Stimulated activated CD4-positive, alpha-beta T cell treated with anti-CD3 and anti-CD28 coated beads, TNF-alpha, amount 100 ng/mL, for 48 hours (primary cell): Measurements from ENCODE around the gene HDAC9.

Experiments
- DNase-seq, 3 donors: peaks; one replicate each; pipeline ENCODE4 v3.0.0-alpha.2; 2020; ENCODE audit warnings: low read depth in 3 of 3

HDAC9 gene

DNA sequence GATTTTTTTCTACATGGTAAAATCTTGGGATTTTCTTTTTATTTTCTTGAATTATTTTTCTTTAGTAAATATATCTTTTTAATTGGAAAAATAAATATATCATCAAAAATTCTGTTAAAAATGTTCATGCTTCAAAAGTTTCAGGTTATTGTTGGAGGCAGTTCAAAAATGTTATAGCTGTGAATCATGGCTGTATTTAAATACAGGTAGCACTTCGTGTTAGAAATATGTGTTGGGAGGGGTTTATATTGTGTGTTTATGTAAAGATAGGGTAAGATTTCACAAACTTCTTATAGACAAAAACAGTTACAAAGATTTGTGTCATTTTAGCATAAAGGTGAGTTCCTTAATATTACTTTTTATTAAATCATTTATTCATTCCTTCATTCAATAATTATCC is 60.4 kb downstream of the HDAC9 start:
- DNase-seq, result no peak

DNA sequence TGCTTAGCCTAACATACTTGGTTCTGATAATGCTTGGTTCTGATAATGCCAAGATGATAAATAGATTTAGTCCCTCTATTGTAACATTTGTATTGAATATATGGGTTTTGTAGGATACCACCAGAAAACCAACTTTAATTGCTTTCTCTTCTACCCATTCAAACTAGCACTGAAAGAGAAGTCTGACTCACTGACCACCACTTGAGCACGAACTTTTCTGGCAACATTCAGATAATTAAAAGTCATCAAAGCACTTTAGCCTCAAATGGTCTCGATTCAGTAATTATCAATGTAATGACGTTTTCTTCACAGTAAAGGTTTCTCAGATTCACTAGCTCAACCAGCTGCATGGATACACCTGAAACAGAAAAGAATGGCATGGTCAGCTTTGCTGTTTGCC is 63.0 kb downstream of the HDAC9 start:
- DNase-seq, result no peak

DNA sequence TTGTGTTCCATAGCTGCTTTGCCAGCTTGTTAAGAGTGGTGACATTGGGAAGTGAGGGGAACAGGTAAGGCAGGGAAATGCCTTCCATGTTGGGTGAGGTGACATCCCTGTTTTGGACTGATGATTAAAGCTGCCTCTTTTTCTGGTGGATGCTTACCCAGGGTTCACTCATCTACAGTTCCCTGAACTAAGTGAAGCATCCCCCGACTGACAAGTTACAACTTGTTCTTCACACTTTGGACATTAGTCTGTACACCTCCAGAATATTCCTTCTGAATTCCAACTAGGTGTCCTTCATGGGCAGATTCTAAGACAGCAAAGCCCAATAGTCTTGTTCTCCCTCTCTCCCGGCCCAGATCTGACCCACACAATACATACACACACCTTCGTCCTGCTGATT is 63.4 kb downstream of the HDAC9 start:
- DNase-seq, result no peak

DNA sequence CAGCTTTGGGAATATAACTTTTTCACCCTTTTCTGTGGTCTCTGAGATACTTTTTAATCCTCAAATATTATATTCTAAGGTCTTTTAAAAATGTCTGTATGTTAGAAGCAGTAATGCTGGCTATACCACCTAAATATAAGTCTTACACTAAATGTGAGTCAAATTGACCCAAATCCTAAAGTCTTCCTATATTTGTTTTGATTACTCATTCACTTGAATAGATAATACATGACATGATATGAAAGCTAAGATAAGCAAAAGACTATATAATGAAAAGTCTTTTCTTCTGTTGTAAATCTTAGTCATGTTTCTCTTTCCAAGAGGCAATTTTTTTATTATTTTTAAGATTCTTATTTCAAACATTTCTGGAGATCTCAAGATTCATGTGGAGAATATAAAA is 64.2 kb downstream of the HDAC9 start:
- no peak for DNase-seq

DNA sequence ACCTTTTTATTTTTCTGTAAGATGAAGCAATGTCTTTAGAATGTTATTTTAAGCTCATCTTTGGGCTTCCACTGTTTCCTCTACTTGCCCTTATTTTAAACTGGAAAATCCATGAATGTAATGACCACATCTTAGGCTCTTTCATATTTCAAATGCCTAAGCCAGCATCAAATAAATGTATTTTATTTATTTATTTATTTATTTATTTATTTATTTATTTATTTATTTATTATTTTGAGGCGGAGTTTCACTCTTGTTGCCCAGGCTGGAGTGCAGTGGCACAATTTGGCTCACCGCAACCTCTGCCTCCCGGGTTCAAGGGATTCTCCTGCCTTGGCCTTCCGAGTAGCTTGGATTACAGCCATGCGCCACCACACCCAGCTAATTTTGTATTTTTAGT is 69.2 kb downstream of the HDAC9 start:
- no peak for DNase-seq

DNA sequence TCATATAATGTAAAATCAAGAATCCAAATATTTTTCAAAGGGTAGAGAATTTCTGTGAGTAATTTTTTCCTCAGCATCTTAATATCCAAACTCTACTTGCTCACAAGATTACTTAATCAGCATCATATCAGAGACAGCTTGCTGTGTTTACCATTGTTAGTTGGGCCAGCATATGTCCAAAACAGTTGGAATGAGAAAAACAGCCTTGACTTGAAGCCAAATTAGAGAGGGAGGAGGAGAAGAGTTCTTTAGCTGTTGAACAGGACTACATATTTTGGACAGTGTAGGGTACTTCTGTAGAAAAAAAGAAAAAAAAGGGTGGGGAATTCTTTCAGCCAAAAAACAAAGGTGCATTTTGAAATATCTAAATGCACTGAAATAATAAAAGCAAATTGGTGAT is 69.8 kb downstream of the HDAC9 start:
- DNase-seq, result no peak

DNA sequence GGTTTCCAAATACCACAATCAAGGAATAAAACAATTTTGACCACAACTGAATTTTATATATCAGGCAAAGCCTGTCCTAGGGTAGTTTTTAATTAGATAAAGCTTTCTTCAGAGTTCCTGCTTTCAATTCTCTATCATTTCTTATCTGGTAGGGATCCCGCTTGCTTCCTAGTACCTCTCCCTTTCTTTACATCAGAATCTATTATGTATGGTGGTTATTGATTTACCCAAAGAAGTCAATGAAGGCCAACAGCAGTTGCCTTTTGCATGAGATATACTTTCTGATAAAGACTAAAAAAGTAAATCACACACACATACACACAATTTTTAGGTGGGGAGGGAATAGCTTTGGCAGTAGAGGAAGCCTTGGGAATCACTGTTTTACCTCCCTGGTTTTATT is 70.7 kb downstream of the HDAC9 start:
- DNase-seq, result no peak

DNA sequence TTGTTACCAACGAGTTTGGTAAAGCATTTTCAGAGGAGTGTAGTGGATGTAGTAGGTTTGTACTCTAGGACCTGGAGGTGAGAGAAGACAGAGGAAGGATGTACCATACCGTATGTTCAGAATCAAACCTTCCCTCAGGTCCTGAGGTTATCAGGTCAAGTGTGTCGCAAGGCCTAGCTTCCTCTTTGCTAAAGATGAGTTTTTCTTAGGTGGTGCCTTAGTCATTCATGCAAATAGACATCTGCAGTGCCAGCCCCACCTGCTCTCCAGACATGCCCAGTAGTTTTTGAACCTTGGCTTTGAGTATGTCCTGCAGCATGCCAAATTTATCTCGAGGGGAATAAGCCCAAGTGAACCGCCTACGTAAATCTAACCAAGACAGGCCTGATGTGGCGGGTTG is 71.3 kb downstream of the HDAC9 start:
- DNase-seq, result no peak

DNA sequence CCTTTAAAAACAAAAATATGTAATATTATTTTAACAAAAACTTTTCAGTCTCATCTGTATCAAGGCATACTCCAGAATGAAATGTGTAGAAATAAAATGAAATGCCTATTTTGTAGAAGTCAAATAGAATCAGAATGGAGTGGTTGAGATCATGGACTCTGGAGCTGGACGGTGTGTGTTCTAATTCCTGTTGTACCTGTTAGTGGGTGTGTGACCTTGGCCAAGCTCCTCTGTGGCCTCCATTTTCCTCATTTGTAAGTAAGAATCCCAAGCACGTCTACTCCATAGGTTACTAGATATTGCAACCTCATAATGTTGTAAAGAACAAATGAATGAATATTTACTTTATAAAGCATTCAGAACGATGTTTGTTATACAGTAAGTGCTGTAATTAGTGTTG is 74.9 kb downstream of the HDAC9 start:
- no peak for DNase-seq

DNA sequence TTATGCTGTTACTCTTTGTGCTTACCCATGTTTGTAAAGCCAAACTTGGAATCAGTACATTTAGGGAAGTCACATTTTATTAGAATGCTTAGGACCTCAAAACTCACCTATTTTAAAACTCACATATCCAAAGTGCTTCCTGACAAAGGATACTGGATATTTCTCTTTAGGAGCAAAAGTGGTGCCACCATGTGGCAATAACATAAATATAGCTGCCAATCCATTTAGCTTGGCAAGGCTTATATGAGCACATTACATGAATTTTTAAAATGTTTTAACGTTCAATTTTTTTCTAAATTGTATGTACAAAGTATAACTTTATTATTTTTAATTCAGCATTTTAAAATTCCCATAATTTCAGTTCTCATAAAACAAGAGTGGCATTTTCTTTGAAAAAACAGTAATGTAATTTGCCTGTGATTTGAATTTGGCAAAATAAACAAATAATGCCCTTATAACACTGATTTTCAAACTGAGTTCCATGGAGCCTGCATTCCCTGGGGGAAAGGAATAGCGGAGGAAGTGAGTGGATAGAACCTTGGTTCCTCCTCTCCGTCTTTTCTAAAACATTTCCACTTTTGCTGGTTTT is 75.4 kb downstream of the HDAC9 start:
- no peak for DNase-seq

DNA sequence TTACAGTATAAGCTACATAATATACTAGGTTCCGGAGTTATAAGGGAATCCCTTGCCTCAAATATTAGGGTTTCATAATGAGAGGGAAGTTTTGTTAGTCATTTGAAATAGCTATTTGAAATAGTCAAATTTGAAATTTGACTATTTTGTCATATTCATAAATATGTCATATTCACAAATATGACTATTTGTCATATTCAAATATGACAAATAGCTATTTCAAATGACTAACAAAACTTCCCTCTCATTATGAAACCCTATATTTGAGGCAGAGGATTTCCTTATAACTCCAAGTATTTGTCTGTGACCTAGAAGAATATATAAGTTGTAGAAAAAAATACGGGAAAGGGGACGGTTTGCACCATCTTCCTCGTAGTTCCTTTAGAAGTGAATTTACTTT is 76.6 kb downstream of the HDAC9 start:
- DNase-seq, result no peak

DNA sequence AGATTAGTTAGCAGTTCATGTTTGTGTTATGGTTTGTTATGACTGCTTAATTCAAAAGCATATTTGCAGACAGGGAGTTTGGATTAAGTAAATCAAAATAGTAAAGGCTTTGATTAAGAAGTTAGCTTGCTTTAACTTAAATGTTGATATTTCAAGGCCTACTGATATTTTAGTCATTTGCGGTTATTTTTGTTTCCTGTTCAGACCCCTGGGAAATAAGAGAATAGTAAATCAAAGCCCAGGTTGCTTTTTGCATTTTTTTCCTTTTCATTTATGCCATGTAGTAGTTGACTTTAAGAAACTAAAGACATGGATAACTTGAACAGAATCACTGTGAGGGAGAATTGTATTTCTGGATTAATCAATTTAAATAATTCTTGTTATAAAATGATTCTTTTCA is 77.3 kb downstream of the HDAC9 start:
- DNase-seq, result no peak

DNA sequence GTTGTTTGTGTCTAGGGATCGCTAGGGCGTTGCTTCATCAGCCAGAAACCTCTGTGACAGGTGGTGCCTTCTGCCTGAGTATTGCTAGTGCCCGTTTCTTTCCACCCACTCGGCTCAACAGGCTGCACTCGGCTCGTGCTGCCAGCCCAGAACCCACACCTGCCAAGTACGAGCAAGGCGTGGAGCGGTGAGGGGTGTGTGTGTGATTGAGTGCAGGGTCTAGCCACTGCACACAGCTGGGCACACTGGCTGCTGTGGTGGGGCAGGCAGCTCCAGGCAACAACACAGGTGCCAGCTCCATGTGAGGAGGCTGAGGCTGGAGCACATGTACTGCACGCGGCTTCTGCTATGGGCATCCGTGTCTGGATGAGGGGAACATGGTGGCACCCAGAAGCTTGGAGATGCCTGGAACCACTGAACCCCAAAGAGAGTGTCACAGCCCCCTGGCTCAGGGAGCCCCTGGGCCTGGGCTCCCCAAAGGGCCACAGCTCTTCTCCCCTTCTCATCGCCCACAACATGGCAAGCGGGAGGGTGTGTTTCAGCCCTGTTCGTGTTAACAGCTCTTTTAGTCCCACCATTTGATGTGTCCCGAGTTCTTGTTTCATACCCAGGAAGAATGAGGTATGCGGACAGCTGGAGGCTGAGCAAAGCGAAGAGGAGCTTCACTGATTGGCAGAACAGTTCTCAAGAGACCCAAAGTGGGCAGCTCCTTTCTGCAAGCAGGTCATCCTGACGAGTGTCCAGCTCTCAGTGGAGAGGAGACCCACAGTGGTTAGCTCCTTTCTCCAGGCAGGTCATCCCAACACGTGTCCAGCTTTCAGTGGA is 78.1 kb downstream of the HDAC9 start:
- DNase-seq, result no peak

DNA sequence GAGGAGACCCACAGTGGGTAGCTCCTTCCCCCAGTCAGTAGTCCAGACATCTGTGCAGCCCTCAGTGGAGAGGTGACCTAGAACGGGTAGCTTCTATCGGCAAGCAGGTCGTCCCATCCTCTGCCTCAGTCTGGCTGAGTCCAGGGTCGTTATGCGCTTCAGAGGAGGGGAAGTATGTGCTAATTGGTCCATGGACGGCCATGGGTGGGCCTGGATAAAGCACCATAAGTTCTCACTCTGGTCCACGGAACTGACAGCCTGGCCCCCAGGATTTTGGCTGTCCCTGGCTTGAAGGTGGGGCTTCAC is 78.6 kb downstream of the HDAC9 start:
- DNase-seq, result no peak

DNA sequence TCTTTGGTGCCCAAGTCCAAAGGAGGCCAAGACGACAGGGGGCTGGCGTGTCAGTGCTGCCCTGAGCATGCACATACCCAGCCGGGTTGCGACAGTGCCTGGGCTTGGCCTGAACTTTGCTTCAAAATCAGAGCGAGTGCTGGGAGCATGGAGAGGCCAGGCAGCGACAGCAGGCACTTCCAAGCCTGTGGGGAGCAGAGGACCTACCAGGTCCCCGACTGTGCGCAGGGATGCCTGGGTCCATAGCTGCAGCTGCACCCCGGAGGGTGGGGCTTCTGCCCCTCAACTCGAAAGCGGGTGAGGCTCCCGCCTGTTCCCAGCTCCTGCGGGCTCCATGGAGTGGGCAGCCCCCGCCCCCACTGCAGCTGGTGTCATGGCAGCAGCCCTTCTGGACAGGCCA is 79.1 kb downstream of the HDAC9 start:
- no peak for DNase-seq

DNA sequence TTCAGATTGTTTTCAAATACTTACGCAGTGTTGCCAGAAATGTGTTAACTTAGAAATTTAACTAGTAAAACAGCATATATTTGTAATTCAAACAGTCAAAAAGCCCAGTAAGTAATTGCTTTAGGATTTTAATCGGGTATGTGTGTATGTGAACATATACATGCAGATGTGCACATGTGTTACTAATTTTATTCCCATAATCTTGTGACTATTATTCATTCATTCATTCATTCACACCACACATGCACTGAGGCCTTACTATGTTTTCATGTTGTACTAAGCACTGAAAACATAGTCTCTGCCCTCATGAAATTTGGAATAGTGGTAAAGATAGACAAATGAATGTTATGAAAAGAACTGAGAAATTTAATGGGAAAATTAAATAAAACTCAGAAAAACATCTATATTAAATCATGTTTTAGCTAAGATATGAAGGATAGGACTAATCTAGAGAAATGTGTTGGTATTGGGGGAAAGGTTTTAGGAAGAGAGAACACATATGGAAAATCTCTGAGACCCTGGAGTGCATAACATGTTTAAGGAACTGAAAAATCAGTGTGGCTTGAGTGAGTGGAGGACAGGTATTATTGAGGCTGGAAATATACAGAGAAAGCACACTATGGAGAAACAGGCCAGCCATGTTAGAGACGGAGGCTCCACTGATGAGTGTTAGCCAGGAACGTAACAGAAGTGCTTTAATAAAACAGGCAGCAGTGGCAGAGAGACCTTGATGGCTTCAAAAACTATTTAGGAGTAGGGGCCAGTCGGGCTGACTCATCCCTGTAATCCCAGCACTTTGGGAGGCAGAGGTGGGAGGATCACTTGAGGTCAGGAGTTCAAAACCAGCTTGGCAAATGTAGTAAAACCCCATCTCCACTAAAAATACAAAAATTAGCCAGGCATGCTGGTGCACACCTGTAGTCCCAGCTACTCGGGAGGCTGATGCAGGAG is 80.3 kb downstream of the HDAC9 start:
- no peak for DNase-seq

DNA sequence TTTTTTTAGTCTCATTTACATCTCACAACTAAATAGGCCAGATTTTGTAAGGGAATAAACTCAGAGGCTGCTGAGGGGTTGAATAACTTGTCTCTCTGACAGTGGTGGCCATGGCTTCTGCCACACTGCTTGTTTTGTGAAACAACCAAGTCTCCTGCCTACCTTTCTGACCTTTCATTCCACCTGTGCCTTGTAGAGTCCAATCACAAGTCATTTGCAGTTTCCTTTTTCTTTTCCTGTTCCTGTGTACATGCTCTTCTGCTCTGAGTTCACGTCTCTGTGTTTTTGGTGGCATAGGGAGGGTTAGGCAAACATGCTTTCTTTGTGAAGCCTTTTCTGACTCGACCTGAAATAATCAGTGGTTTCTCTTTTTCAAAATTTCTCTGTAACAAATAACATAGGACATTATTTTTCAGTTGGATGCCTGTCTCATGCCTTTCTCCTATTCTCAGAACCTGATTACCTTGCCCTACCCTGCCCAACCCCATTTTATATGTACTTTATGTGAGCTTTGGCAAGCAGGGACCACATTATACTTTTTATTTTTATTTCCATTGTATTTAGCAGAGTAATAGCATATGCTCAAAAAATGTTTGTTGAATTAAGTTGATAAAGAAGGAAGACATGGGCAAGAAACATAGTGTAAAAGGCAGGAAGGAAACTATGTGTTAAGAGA is 81.7 kb downstream of the HDAC9 start:
- DNase-seq, result no peak

DNA sequence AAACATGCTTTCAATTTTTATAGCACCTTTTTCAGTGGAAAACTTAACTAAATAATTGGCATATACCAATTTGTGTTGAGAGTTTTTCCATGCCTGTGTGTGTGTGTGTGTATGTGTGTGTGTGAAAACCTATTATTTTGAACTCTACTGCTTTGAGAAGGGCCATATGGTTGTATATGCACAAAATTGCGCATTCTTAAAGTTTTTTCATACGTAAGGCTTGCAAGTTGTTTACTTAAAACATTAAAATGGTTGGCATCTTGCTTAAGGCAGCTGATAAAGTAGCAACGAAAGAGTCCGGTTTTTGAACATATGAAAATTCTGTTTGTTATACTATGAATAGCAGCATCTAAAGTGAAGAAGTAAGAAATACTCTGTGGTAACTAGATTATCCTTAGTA is 84.1 kb downstream of the HDAC9 start:
- no peak for DNase-seq

DNA sequence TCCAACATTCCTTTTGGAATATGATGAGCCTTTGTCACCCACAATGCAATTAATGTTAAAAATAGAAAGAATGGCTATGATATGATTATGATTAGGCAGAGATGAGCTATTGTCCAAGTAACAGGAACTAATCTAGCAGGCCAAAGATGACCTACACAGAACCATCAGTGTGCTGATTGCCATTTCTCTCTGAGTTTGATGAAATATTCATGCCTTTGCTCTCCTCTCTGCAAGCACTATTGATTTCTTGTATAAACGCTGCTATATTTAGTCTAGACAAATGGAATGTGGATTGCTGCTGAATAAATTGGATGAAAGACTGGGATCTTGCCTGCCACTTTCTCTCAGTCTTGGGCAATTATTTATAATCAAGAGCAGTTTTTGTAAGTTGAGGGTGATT is 85.4 kb downstream of the HDAC9 start:
- DNase-seq, result no peak

DNA sequence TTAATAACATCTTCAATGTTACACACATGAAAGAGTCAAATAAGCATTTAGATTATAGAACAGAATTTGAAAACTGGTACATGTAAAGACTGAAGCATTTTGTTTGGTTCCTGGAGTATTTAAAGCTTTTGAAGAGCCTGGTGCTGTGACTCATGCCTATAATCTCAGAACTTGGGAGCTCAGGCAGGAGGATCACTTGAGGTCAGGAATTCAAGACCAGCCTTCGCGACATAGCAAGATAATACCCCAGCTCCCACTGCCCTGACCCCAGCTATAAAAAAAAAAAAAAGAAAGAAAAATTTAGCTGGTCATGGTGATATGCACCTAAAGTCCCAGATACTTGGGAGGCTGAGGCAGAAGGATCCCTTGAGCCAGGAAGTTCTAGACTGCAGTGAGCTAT is 87.8 kb downstream of the HDAC9 start:
- DNase-seq, result no peak

DNA sequence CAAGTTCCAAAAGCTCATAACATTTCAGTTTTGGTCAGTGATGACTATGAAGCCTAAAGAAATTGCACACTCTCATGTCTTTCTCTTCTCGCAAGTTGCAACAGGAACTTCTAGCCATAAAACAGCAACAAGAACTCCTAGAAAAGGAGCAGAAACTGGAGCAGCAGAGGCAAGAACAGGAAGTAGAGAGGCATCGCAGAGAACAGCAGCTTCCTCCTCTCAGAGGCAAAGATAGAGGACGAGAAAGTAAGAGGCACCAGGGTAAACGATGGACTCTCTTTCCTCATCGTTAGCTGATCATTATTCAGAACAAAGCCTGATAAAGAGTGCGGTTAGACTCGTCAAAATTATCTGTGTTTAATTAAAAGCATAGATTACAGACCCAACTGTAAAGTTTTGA is 94.7 kb downstream of the HDAC9 start:
- no peak for DNase-seq

DNA sequence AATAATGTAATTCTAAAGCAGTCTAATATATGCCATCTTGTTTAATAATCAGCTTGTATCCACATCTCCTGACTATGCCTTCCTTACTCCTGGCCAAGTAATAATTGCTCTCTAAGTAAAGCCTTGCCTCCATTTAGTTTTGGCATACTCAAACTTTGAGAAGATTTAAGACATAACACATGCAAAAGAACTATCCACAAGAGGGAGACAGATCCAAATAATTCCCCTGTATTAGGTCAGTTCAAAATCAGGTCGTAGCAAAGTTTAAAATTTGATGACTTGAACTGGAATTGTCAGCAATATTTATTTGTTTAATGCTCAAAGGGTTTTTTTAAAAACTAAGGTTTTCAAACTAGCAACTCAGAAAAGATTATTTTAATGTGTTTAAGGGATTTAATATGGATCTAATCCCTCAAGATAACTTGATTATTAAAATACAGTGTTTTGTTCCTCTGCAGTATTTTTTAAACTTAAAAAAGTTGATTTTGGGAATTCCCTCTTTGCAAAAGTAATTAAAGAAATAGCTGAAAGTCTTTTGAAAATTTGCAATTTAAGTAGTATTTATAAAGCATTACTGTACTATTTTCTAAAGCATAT is 95.3 kb downstream of the HDAC9 start:
- DNase-seq, result no peak
